Cardiac septum (tissue), 1 donor: ENCODE results near the gene LUZP1. TPM values are rescaled to one million over a fixed set of nuclear protein-coding genes. Genes with fewer than 3 reads are reported as not detected.
A peak's percentile ranks its signal among the peaks of the same experiment; 100 is the strongest.
"Not testable (repeated sequence)": the region's sequence is repeated elsewhere in the genome, so short reads cannot be mapped to it uniquely, and the experiment has no call there.

Experiments used
- DNase-seq: peaks from one replicate; pipeline ENCODE4 v3.0.0-alpha.2; 2020; ENCODE audit warnings: low spot score
- intact Hi-C: fragments of 100-400 bp; cut with DNase I; formaldehyde crosslinking; loops from one replicate; pipeline ENCODE4 v1.14.0; 2022
- long read RNA-seq: library from polyadenylated mRNA; unstranded; transcript quantifications from one replicate; pipeline ENCODE4 v2.0.0, GENCODE V29; 2021
- total RNA-seq: library from RNA; stranded (reverse); fragmentation: NEBNext Ultra II Directional; extraction: Animal tissue kit (Norgen Biotek cat#: 25700); gene quantifications from one replicate; pipeline ENCODE4 v1.2.1, GENCODE V29; 2021
- donor health status: DM: no; HTN: no; CAD: no.

Gene LUZP1
- 46.5 TPM for total RNA-seq
- long read RNA-seq, partial matches to known transcripts = 21 of 39 reads
- long read RNA-seq, other reads (novel, unspliced or antisense) = 14 of 39 reads

GRCh38 chr1:23168445-23169194, at the start of gene LUZP1:
LUZP1 (minus strand) TSS chr1:23168856.
- intact Hi-C loops = loop anchor here (5.0 kb wide), 1 partner anchor 46 kb away; no protein-coding TSS in a partner anchor
- DNase-seq = peak; percentile 97

- intact Hi-C loops = no loop called here
- DNase-seq = no peak
Observed at GRCh38 chr1:23217421-23218115, 48.9 kb upstream of the LUZP1 start, which contains the start of gene HTR1D. HTR1D (minus strand) TSS chr1:23217502; CDS start chr1:23194219, 23,283 bp downstream.

- intact Hi-C loops = no loop called here
- DNase-seq = no peak
Observed at GRCh38 chr1:23216771-23217420, 48.2 kb upstream of the LUZP1 start.

- no peak for DNase-seq
- intact Hi-C loops = no loop called here
Observed at GRCh38 chr1:23215751-23216449, 47.2 kb upstream of the LUZP1 start.

- intact Hi-C loops = no loop called here
- no peak for DNase-seq
Observed at GRCh38 chr1:23215291-23215690, 46.6 kb upstream of the LUZP1 start.

GRCh38 chr1:23214640-23215039, 46.0 kb upstream of the LUZP1 start:
- intact Hi-C loops = no loop called here
- DNase-seq = no peak

- intact Hi-C loops = no loop called here
- no peak for DNase-seq
Observed at GRCh38 chr1:23211955-23212354, 43.3 kb upstream of the LUZP1 start.

- intact Hi-C loops = no loop called here
- no peak for DNase-seq
Observed at GRCh38 chr1:23210963-23211362, 42.3 kb upstream of the LUZP1 start.

GRCh38 chr1:23210351-23210785, 41.7 kb upstream of the LUZP1 start:
- no peak for DNase-seq
- intact Hi-C loops = no loop called here

GRCh38 chr1:23209770-23210169, 41.1 kb upstream of the LUZP1 start:
- no peak for DNase-seq
- intact Hi-C loops = no loop called here

- intact Hi-C loops = no loop called here
- no peak for DNase-seq
Observed at GRCh38 chr1:23208527-23208926, 39.9 kb upstream of the LUZP1 start.

GRCh38 chr1:23207733-23208132, 39.1 kb upstream of the LUZP1 start:
- DNase-seq, intact Hi-C loops: not testable (repeated sequence)

- no peak for DNase-seq
- intact Hi-C loops = no loop called here
Observed at GRCh38 chr1:23202263-23202749, 33.6 kb upstream of the LUZP1 start.

GRCh38 chr1:23200883-23201282, 32.2 kb upstream of the LUZP1 start:
- intact Hi-C loops = no loop called here
- no peak for DNase-seq

GRCh38 chr1:23198373-23198772, 29.7 kb upstream of the LUZP1 start:
- intact Hi-C loops = no loop called here

GRCh38 chr1:23196627-23197328, 28.1 kb upstream of the LUZP1 start:
- intact Hi-C loops = no loop called here
- DNase-seq = no peak

More at GRCh38 chr1:23198373-23198772, 29.7 kb upstream of the LUZP1 start:
- no peak for DNase-seq

GRCh38 chr1:23194119-23194984, 25.7 kb upstream of the LUZP1 start:
- no peak for DNase-seq
- intact Hi-C loops = no loop called here
